Naive thymus-derived CD4-positive, alpha-beta T cell (primary cell): ENCODE results near the gene UBE2Q2. TPM values are rescaled to one million over a fixed set of nuclear protein-coding genes. Genes with fewer than 3 reads are reported as not detected.

Experiments
- ATAC-seq: fragments of 150-1000 bp; cut with Tn5 transposase; 2 replicates; pipeline ENCODE4 v1.10.0; 2021; ENCODE audit warnings: mild to moderate bottlenecking, moderate library complexity
- CTCF ChIA-PET: fragments of 350-600 bp; sonication (Branson Sonifier 250); formaldehyde crosslinking; loops from one replicate; lab custom pipeline; 2021; ENCODE audit warnings: antibody characterized with exemption; lab: Charles Lee
- POLR2A ChIA-PET: fragments of 350-600 bp; sonication (Branson Sonifier 250); formaldehyde crosslinking; loops from one replicate; lab custom pipeline; 2021; ENCODE audit warnings: antibody characterized with exemption, inconsistent platforms; lab: Charles Lee
- DNase-seq, 9 donors: peaks; one replicate each; pipeline versions ENCODE4 v3.0.0 to v3.0.0-alpha.2; 2020 to 2022; ENCODE audit warnings: mixed read lengths in 1 of 9
- H3K27ac ChIP-seq: one replicate; pipeline ENCODE4 v1.7.0; 2013; ENCODE audit warnings: mild to moderate bottlenecking, low read depth, low read length, moderate library complexity
- H3K27me3 ChIP-seq, 2 donors: one replicate each; pipeline ENCODE4 v1.7.0; 2013; ENCODE audit warnings: low read length in 2 of 2, mild to moderate bottlenecking in 2 of 2, moderate library complexity in 2 of 2; ENCODE audit not compliant: control insufficient read depth in 2 of 2, insufficient read depth in 2 of 2
- H3K36me3 ChIP-seq, 3 experiments: 1 replicate in 2 of 3; 2 replicates in 1 of 3; pipeline ENCODE4 v1.7.0; 2013; ENCODE audit warnings: low read length in 3 of 3, mild to moderate bottlenecking in 3 of 3, moderate library complexity in 1 of 3; ENCODE audit not compliant: insufficient read depth in 3 of 3, control insufficient read depth in 2 of 3
- H3K4me1 ChIP-seq, 2 donors: one replicate each; pipeline ENCODE4 v1.7.0; 2013; ENCODE audit warnings: low read length in 2 of 2, mild to moderate bottlenecking in 2 of 2, moderate library complexity in 1 of 2; ENCODE audit not compliant: control insufficient read depth in 2 of 2, insufficient read depth in 2 of 2
- H3K4me3 ChIP-seq: 2 replicates; pipeline ENCODE4 v1.7.0; 2013; ENCODE audit warnings: mild to moderate bottlenecking, low read length
- H3K9me3 ChIP-seq, 3 experiments: 1 replicate in 2 of 3; 2 replicates in 1 of 3; pipeline ENCODE4 v1.7.0; 2013; ENCODE audit warnings: low read length in 3 of 3; ENCODE audit not compliant: control insufficient read depth in 2 of 3
- H3K27ac Mint-ChIP-seq, 9 donors: one replicate each; pipeline ENCODE4 v1.8.0; 2020 to 2022; ENCODE audit warnings: mixed read lengths in 9 of 9, mild to moderate bottlenecking in 8 of 9, moderate library complexity in 5 of 9, inconsistent platforms in 2 of 9
- H3K27me3 Mint-ChIP-seq, 5 donors: one replicate each; pipeline ENCODE4 v1.8.0; 2021 to 2022; ENCODE audit warnings: mixed read lengths in 5 of 5, mild to moderate bottlenecking in 1 of 5
- H3K36me3 Mint-ChIP-seq, 5 donors: one replicate each; pipeline ENCODE4 v1.8.0; 2020 to 2022; ENCODE audit warnings: mixed read lengths in 5 of 5, mild to moderate bottlenecking in 3 of 5, inconsistent platforms in 1 of 5
- H3K4me1 Mint-ChIP-seq, 7 donors: one replicate each; pipeline ENCODE4 v1.8.0; 2020 to 2022; ENCODE audit warnings: mixed read lengths in 7 of 7, mild to moderate bottlenecking in 3 of 7, inconsistent platforms in 1 of 7
- H3K4me3 Mint-ChIP-seq, 10 donors: one replicate each; pipeline ENCODE4 v1.8.0; 2020 to 2022; ENCODE audit warnings: mild to moderate bottlenecking in 10 of 10, mixed read lengths in 10 of 10, moderate library complexity in 6 of 10, inconsistent platforms in 2 of 10
- H3K9me3 Mint-ChIP-seq, 11 donors: one replicate each; pipeline ENCODE4 v1.8.0; 2020 to 2022; ENCODE audit warnings: mixed read lengths in 11 of 11, mild to moderate bottlenecking in 4 of 11, inconsistent platforms in 1 of 11, moderate library complexity in 1 of 11
- intact Hi-C, 2 donors: fragments of 100-400 bp; cut with micrococcal nuclease; formaldehyde crosslinking; loops; one replicate each; pipeline ENCODE4 v1.15.1; 2023
- polyA plus RNA-seq, 2 donors: library from polyadenylated mRNA; unstranded; fragments of 300-500 nt; fragmentation: Illumina TruSeq; gene quantifications; one replicate each; pipeline ENCODE4 v1.2.3, GENCODE V29; 2021
- total RNA-seq, 6 experiments: library from RNA in 5 of 6; stranded (reverse) in 5 of 6; gene quantifications; 1 replicate in 5 of 6; 2 replicates in 1 of 6; pipeline ENCODE4 v1.2.3 and lab custom pipeline; 2021 to 2026

Gene UBE2Q2
- total and polyA plus RNA-seq, 7 experiments from 2014 or later: 27.7 to 32.1 (median 28.8) TPM

- no peak for DNase-seq
- ChIA-PET CTCF (no interaction called here), POLR2A (interaction anchor here (0.7 kb wide), 1 partner anchor 83 kb away, joined by 3 read pairs; no protein-coding TSS in a partner anchor)
- Mint-ChIP-seq H3K27ac (no peak overlapping the region), H3K36me3 (peaks cover 0 to 2% (median 0%) of the 10 kb centered on the region in 5 donors), H3K4me3 (no peak overlapping the region), H3K27me3 (peaks cover 0 to 21% (median 0%) of the 10 kb centered on the region in 5 donors), H3K9me3 (peaks cover 0 to 1% (median 0%) of the 10 kb centered on the region in 11 donors), H3K4me1 (peaks cover 0 to 20% (median 0%) of the 10 kb centered on the region in 7 donors)
- H3K27me3 ChIP-seq: peaks cover 0 to 3% of the 10 kb centered on the region in 2 donors
- ATAC-seq: no peak
- intact Hi-C loops: no loop called here
- no peak overlapping the region for H3K27ac ChIP-seq
- no peak overlapping the region for H3K4me3 ChIP-seq
- no peaks in the 10 kb centered on the region for H3K36me3 ChIP-seq
- H3K9me3 ChIP-seq: no peaks in the 10 kb centered on the region
- H3K4me1 ChIP-seq: no peaks in the 10 kb centered on the region
These were observed 20.5 kb upstream of the UBE2Q2 start for GRCh38 chr15:75822685-75823278.

- H3K36me3 Mint-ChIP-seq: peaks cover 0 to 2% (median 0%) of the 10 kb centered on the region in 5 donors
- no peak overlapping the region for H3K27ac Mint-ChIP-seq
- POLR2A ChIA-PET: no interaction called here
- peaks cover 0 to 1% (median 0%) of the 10 kb centered on the region in 11 donors for H3K9me3 Mint-ChIP-seq
- intact Hi-C loops: no loop called here
- Histone ChIP-seq H3K27ac (no peak overlapping the region), H3K4me1 (no peaks in the 10 kb centered on the region), H3K36me3 (no peaks in the 10 kb centered on the region), H3K4me3 (no peak overlapping the region), H3K27me3 (no peaks in the 10 kb centered on the region), H3K9me3 (no peaks in the 10 kb centered on the region)
- DNase-seq: no peak
- ATAC-seq: no peak
- H3K4me3 Mint-ChIP-seq: no peak overlapping the region
- CTCF ChIA-PET: no interaction called here
- peaks cover 0 to 21% (median 0%) of the 10 kb centered on the region in 5 donors for H3K27me3 Mint-ChIP-seq
- H3K4me1 Mint-ChIP-seq: peaks cover 0 to 25% (median 0%) of the 10 kb centered on the region in 7 donors
These were observed 19.2 kb upstream of the UBE2Q2 start for GRCh38 chr15:75823860-75824613.

DNA sequence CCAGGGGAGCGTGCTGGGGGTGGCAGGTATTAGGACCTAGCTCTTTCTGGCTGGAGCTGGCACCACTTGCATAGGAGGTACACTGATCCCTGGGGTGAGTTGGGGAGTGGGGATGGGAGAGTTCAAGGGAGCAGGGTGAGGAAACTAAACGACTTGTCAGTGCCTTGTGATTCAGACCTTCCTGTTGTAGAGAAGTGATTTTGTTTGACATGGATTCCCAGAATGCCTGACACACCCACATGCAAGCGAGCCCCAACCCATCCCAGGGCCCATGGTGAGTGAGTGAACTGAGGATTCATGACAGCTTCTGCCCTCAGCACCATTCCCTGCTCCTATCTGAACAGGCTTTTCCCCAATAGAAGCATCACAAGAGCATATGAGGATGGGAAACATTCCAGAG lies 15.6 kb upstream of the UBE2Q2 start:
- H3K9me3 ChIP-seq: no peaks in the 10 kb centered on the region
- no peak overlapping the region for H3K27ac ChIP-seq
- Mint-ChIP-seq H3K9me3 (peaks cover 0 to 1% (median 0%) of the 10 kb centered on the region in 11 donors), H3K27ac (no peak overlapping the region), H3K4me1 (peaks cover 0 to 24% (median 4%) of the 10 kb centered on the region in 7 donors), H3K27me3 (peaks cover 0 to 21% (median 0%) of the 10 kb centered on the region in 5 donors), H3K4me3 (no peak overlapping the region), H3K36me3 (peaks cover 0 to 3% (median 0%) of the 10 kb centered on the region in 5 donors)
- H3K27me3 ChIP-seq: no peaks in the 10 kb centered on the region
- ChIA-PET CTCF (no interaction called here), POLR2A (no interaction called here)
- ATAC-seq: no peak
- intact Hi-C loops: no loop called here
- H3K4me3 ChIP-seq: no peak overlapping the region
- H3K4me1 ChIP-seq: no peaks in the 10 kb centered on the region
- DNase-seq: no peak
- H3K36me3 ChIP-seq: no peaks in the 10 kb centered on the region

GRCh38 chr15:75828429-75828828 lies 14.8 kb upstream of the UBE2Q2 start:
- Histone ChIP-seq H3K27me3 (no peaks in the 10 kb centered on the region), H3K4me3 (no peak overlapping the region), H3K36me3 (no peaks in the 10 kb centered on the region), H3K4me1 (no peaks in the 10 kb centered on the region), H3K9me3 (no peaks in the 10 kb centered on the region), H3K27ac (no peak overlapping the region)
- no peak overlapping the region for H3K4me3 Mint-ChIP-seq
- intact Hi-C loops: no loop called here
- ChIA-PET POLR2A (no interaction called here), CTCF (no interaction called here)
- DNase-seq: no peak
- H3K36me3 Mint-ChIP-seq: peaks cover 0 to 3% (median 0%) of the 10 kb centered on the region in 5 donors
- ATAC-seq: no peak
- H3K4me1 Mint-ChIP-seq: peaks cover 0 to 24% (median 4%) of the 10 kb centered on the region in 7 donors
- H3K27ac Mint-ChIP-seq: no peak overlapping the region
- peaks cover 0 to 21% (median 0%) of the 10 kb centered on the region in 5 donors for H3K27me3 Mint-ChIP-seq
- H3K9me3 Mint-ChIP-seq: peaks cover 0 to 1% (median 0%) of the 10 kb centered on the region in 11 donors

DNA sequence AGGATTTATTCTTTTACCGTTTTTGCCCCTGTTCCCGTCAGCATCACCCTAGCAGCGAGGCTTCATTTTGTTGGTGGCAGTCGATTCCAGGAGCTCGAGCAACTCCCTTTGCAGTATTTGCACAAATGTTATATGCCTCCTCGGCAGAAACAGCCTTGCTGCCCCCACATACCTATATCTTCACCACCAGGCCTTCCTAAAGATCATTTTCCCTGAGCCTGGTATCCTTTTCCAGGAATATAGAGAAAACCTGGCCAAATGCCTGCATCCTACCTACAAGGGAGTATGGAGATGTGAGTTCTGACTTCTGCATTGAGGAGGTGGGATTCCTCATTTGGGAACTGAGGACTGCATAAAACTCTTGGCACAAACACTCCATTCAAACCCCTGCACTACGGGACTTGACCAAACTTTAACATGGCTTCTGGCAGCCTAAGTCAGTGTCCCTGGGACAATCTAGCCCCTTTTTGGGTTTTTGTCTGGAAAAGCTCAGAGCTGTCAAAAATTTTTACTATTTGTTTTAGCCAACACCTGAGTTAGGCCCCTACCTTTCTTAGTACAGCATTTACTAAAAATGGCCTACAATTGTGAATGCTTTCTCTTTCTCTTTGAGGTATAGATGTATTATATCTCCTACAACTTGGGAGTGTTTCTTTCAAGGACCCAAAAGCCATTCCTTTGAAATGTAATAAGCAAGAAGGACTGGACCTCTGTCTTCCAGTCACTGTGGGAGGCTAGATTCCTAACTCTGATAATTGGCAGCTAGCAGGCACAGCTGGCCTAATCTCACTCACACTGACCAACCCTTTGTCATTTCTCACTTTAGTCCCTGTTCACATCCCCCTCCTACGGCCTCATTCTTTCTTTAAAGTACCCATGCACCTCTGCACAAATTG lies 12.1 kb upstream of the UBE2Q2 start:
- no peaks in the 10 kb centered on the region for H3K9me3 ChIP-seq
- Mint-ChIP-seq H3K27ac (no peak overlapping the region), H3K27me3 (peaks cover 0 to 9% (median 0%) of the 10 kb centered on the region in 5 donors), H3K4me3 (no peak overlapping the region), H3K9me3 (peaks cover 0 to 1% (median 0%) of the 10 kb centered on the region in 11 donors), H3K4me1 (peaks cover 0 to 27% (median 4%) of the 10 kb centered on the region in 7 donors), H3K36me3 (peaks cover 0 to 3% (median 0%) of the 10 kb centered on the region in 5 donors)
- ATAC-seq: no peak
- H3K36me3 ChIP-seq: no peaks in the 10 kb centered on the region
- H3K27me3 ChIP-seq: no peaks in the 10 kb centered on the region
- intact Hi-C loops: no loop called here
- no peak overlapping the region for H3K4me3 ChIP-seq
- H3K27ac ChIP-seq: no peak overlapping the region
- H3K4me1 ChIP-seq: no peaks in the 10 kb centered on the region
- no peak for DNase-seq
- ChIA-PET CTCF (no interaction called here), POLR2A (interaction anchor here (1.1 kb wide), 1 partner anchor 10 kb away, joined by 3 read pairs; no protein-coding TSS in a partner anchor)

DNA sequence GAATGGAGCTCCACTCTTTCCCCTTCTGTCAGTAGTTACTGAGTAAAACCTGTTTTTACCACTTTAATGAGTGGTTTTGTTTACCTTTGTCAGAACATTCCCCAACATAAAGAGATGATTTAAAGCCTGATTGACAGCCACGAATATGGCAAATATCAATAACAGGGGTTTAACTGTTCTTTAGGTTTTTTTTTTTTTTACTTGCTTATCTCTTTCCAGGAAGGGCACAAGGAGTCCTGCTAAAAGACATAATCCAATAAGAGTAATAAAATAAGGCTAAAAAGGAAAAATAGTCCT lies 11.5 kb upstream of the UBE2Q2 start:
- DNase-seq (no peak), ATAC-seq (no peak)
- ChIA-PET POLR2A (interaction anchor here (1.1 kb wide), 1 partner anchor 9 kb away, joined by 3 read pairs; no protein-coding TSS in a partner anchor), CTCF (no interaction called here)
- H3K27me3 ChIP-seq: no peaks in the 10 kb centered on the region
- H3K4me3 ChIP-seq: no peak overlapping the region
- intact Hi-C loops: no loop called here
- H3K36me3 ChIP-seq: no peaks in the 10 kb centered on the region
- Mint-ChIP-seq H3K27ac (peak overlapping the region in 1 of 9 donors; percentile 52), H3K36me3 (peaks cover 0 to 3% (median 0%) of the 10 kb centered on the region in 5 donors), H3K9me3 (peaks cover 0 to 1% (median 0%) of the 10 kb centered on the region in 11 donors), H3K27me3 (peaks cover 0 to 5% (median 0%) of the 10 kb centered on the region in 5 donors), H3K4me3 (no peak overlapping the region), H3K4me1 (peaks cover 0 to 27% (median 4%) of the 10 kb centered on the region in 7 donors)
- H3K4me1 ChIP-seq: no peaks in the 10 kb centered on the region
- H3K9me3 ChIP-seq: no peaks in the 10 kb centered on the region
- no peak overlapping the region for H3K27ac ChIP-seq
